GM12873 (cell line): ENCODE data around the gene STS.

Experiments used
- TF ChIP-seq, protein P1 (sequence below): IDR thresholded peaks from 2 replicates; pipeline ENCODE4 v1.5.1; 2012; ENCODE audit warnings: low read depth, mild to moderate bottlenecking, moderate library complexity, low read length, control low read depth; ENCODE audit not compliant: insufficient read depth; ENCODE audit errors: missing control alignments

The STS gene

DNA sequence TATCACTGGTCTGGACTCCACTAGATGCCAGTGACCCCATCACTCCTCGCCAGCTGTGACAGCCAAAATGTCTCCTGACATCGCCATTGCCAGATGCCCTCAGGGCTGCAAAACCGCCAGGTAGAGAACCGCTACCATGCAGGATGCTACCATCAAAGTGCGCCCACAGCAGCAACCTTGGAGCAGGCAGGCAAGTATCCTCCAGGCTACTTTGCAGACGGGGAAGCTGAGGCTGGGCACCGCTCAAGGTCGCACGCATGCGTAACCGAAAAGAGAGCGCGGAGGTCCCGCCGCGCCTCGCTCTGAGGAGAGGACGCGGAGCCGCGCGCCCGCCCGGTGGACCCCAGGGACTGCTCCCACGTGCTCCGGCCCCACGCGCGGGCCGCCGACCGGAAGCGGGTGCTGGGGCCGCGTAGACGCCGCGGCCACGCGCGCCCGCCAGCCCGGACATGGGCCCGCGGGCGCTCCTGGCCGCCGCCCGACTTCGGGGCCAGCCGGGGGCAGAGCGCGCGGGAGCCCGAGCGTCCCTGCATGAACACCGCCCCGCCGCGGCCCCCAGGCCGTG lies at the start of gene STS:
Gene STS, plus strand, starts transcription at position 300 of the 565 bp plus-strand sequence. CDS start 105,488 bp downstream, outside the sequence.
- TF ChIP-seq, protein P1, sequence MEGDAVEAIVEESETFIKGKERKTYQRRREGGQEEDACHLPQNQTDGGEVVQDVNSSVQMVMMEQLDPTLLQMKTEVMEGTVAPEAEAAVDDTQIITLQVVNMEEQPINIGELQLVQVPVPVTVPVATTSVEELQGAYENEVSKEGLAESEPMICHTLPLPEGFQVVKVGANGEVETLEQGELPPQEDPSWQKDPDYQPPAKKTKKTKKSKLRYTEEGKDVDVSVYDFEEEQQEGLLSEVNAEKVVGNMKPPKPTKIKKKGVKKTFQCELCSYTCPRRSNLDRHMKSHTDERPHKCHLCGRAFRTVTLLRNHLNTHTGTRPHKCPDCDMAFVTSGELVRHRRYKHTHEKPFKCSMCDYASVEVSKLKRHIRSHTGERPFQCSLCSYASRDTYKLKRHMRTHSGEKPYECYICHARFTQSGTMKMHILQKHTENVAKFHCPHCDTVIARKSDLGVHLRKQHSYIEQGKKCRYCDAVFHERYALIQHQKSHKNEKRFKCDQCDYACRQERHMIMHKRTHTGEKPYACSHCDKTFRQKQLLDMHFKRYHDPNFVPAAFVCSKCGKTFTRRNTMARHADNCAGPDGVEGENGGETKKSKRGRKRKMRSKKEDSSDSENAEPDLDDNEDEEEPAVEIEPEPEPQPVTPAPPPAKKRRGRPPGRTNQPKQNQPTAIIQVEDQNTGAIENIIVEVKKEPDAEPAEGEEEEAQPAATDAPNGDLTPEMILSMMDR: no peak

DNA sequence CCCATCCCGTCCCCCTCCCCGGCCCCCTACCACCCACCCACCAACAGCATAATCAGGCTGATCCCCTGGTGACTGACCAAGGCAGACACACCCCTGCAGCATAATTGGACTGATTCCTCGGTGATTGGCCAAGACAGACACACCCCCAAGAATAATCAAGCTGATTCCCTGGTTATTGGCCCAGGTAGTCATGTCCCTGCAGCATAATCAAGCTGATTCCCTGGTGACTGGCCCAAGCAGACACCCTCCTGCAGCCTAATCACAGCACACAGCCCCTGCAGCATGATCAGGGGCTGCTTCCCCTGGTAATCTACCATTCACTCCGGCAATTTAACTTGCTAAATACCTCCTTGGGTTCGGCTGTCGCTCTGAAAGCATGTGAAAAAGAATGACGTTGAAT lies 47.5 kb upstream of the STS start:
- TF ChIP-seq, protein P1: no peak

GRCh38 chrX:7102119-7102518 lies 45.4 kb upstream of the STS start:
- TF ChIP-seq, protein P1: no peak

DNA sequence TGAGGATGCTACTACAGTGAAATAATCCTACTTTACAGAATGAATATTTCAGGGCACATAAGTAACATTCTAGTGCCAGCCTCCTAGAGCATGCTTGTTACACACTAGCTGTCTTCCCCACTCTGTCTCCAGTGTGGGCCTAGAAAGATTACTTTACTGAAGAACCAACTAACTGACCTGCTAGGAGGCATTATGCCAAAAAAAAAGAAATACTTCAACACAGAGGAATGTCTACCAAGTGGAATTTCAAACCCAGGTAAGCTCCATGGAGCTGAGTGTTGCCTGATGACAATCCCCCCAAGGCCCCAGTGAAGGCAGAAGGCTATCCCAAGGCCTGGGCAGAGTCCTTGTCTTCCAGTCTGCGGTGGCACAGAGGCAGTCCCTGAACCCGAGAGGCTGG lies 40.9 kb upstream of the STS start:
- TF ChIP-seq, protein P1: no peak

GRCh38 chrX:7108030-7108429 lies 39.5 kb upstream of the STS start:
- TF ChIP-seq, protein P1: no peak

DNA sequence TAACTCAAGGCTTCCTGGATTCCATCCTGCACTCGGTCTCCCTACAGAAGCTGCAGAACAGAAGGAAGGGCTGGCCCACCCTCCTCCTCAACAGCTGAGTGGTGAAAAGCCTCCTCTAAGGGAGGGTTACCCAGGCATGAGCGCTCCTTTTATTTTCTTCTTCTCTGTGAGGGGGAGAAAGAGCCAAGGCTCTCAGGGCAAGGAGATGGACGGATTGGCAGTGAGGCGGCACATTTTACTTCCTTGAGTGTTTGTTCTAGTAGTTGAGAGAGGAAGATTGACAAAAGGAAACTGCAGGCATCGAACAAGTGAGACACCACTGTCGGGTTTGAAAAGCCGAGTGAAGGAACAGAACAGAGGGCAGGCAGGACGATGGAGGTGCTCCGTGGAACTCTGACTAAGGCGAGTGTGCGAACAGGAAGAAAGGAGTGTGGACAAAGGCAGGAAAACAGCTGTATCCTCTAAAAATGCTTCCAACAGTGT lies 38.4 kb upstream of the STS start:
- TF ChIP-seq, protein P1: no peak

DNA sequence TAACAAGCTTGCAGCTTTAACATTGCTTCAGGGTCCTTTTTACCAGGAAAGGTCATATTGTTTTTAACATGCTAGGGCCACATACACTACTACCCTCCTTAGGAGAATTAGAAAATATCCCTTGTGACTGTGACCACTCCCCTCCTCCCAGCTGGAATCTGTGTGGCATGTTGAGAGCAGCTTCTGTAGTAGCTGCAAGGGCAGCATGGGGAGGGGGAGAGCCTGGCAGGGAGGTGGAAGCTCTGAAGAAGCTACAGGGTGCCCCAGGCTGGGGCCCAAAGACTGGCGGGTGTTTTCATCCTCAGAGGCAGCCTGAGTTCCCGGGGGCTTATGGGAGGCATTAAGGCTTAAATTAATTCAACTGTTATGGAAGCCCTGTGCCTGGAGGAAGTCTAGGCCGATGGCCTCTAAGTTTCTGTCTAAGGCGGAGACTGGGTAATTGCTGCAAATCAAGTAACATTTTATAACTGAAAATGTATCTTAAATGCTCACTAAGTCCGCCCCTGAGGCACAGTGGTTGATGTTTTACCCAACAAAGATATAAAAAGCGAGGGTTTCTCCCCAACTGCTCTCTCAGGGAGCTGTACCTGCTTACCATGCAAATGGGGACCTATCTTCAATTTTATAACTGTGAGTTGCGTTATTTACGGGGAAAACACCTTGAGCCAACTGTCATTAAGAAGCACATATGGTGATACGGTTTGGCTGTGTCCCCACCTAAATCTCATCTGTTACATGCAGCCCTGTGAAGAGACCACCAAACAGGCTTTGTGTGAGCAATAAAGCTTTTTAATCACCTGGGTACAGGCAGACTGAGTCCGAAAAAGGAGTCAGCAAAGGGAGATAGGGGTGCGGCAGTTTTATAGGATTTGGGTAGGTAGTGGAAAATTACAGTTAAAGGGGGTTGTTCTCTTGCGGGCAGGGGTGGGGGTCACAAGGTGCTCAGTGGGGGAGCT lies 37.4 kb upstream of the STS start:
- TF ChIP-seq, protein P1: no peak
